Endothelial cell of umbilical vein (primary cell): Measurements from ENCODE around the gene IZUMO3. TPM values are rescaled to one million over a fixed set of nuclear protein-coding genes. Genes with fewer than 3 reads are reported as not detected.

Source experiments
- BruUV-seq: library from RNA; stranded (reverse); fragments of 400-500 nt; replicated peaks from 2 replicates; lab custom pipeline; 2021; lab: Mats Ljungman, UMichigan
- CTCF ChIA-PET: fragments of 300-600, 350-600 bp; sonication (Branson Sonifier 250); formaldehyde crosslinking; loops from one replicate; lab custom pipeline; 2021; ENCODE audit warnings: antibody characterized with exemption, inconsistent platforms; lab: Charles Lee
- POLR2A ChIA-PET: fragments of 300-600, 350-600 bp; sonication (Branson Sonifier 250); formaldehyde crosslinking; loops from one replicate; lab custom pipeline; 2021; ENCODE audit warnings: antibody characterized with exemption, inconsistent platforms; lab: Charles Lee
- DNase-seq: peaks from one replicate; pipeline ENCODE4 v3.0.0-alpha.2; 2011; ENCODE audit warnings: low read depth, low spot score
- FAIRE-seq: peaks from 2 replicates; lab custom pipeline; 2011; peaks lifted over from hg19 to GRCh38; lab: Jason Lieb, UNC
- H2AFZ ChIP-seq: 2 replicates; pipeline ENCODE4 v1.6.0; 2012; ENCODE audit warnings: low read depth, low read length, control low read depth, inconsistent platforms
- H3K27ac ChIP-seq: 2 replicates; pipeline ENCODE4 v1.5.1; 2011; ENCODE audit warnings: low read depth, mild to moderate bottlenecking, control low read depth, low read length, moderate library complexity; ENCODE audit not compliant: insufficient read depth
- H3K27me3 ChIP-seq, 2 experiments: 2 replicates each; pipeline versions ENCODE4 v1.6.0 to v1.6.1; 2011; ENCODE audit warnings: low read length in 2 of 2, mixed read lengths in 1 of 2; ENCODE audit not compliant: control insufficient read depth in 2 of 2, insufficient read depth in 2 of 2
- H3K36me3 ChIP-seq, 2 experiments: 2 replicates in 1 of 2; 3 replicates in 1 of 2; pipeline ENCODE4 v1.5.1; 2011; ENCODE audit warnings: low read length in 2 of 2, mild to moderate bottlenecking in 1 of 2, moderate library complexity in 1 of 2; ENCODE audit not compliant: control insufficient read depth in 2 of 2, insufficient read depth in 2 of 2; ENCODE audit errors: extremely low read depth in 1 of 2
- H3K4me1 ChIP-seq: 3 replicates; pipeline ENCODE4 v1.5.1; 2011; ENCODE audit warnings: mild to moderate bottlenecking, low read length; ENCODE audit not compliant: control insufficient read depth, insufficient read depth; ENCODE audit errors: extremely low read depth
- H3K4me2 ChIP-seq: 2 replicates; pipeline ENCODE4 v1.6.1; 2011; ENCODE audit warnings: low read length, control low read depth, mixed read lengths; ENCODE audit not compliant: insufficient read depth
- H3K4me3 ChIP-seq, 3 experiments: fragments of 200-600 bp in 1 of 3; sonication (generic), shearing (Covaris generic) in 1 of 3; replicated peaks in 1 of 3; 2 replicates each; pipeline ENCODE4 v1.5.1; 2011 to 2016; ENCODE audit warnings: control low read depth in 3 of 3, low read length in 3 of 3, mild to moderate bottlenecking in 2 of 3, inconsistent platforms in 1 of 3, low read depth in 1 of 3, moderate library complexity in 1 of 3; ENCODE audit not compliant: insufficient read depth in 1 of 3
- H3K79me2 ChIP-seq: 2 replicates; pipeline ENCODE4 v1.6.0; 2012; ENCODE audit warnings: low read length, inconsistent platforms; ENCODE audit not compliant: control insufficient read depth, insufficient read depth
- H3K9ac ChIP-seq: replicated peaks from 2 replicates; pipeline ENCODE3; 2011; ENCODE audit warnings: low read length, control low read depth; ENCODE audit not compliant: insufficient read depth; ENCODE audit errors: extremely low read depth
- H3K9me1 ChIP-seq: replicated peaks from 3 replicates; pipeline ENCODE4 v1.6.0; 2011; ENCODE audit warnings: mild to moderate bottlenecking, low read length; ENCODE audit not compliant: control insufficient read depth, insufficient read depth; ENCODE audit errors: extremely low read depth
- H3K9me3 ChIP-seq: replicated peaks from 2 replicates; pipeline ENCODE4 v1.5.1; 2012; ENCODE audit warnings: low read length, inconsistent platforms; ENCODE audit not compliant: control insufficient read depth, insufficient read depth
- H4K20me1 ChIP-seq: replicated peaks from 2 replicates; pipeline ENCODE3; 2011; ENCODE audit warnings: mild to moderate bottlenecking, low read length; ENCODE audit not compliant: control insufficient read depth, insufficient read depth; ENCODE audit errors: extremely low read depth
- CTCF ChIP-seq, 2 donors: IDR thresholded peaks; 1 replicate in 1 of 2; 2 replicates in 1 of 2; pipeline ENCODE4 v1.5.1; 2011; ENCODE audit warnings: low read length in 2 of 2, mild to moderate bottlenecking in 2 of 2, moderate library complexity in 2 of 2, control low read depth in 1 of 2, inconsistent platforms in 1 of 2, low read depth in 1 of 2; ENCODE audit not compliant: insufficient read depth in 1 of 2; ENCODE audit errors: extremely low read depth in 1 of 2
- EZH2 ChIP-seq: IDR thresholded peaks from 2 replicates; pipeline ENCODE4 v1.6.1; 2012; ENCODE audit warnings: borderline replicate concordance, low read depth, mild to moderate bottlenecking, moderate library complexity, low read length, inconsistent platforms; ENCODE audit not compliant: severe bottlenecking
- FOS ChIP-seq: IDR thresholded peaks from 2 replicates; pipeline ENCODE4 v1.6.1; 2011; ENCODE audit warnings: mild to moderate bottlenecking, low read length, moderate library complexity, borderline replicate concordance; ENCODE audit not compliant: insufficient read depth
- GATA2 ChIP-seq: IDR thresholded peaks from 2 replicates; pipeline ENCODE4 v1.7.0; 2011; ENCODE audit warnings: low read depth, mild to moderate bottlenecking, moderate library complexity, mixed read lengths, low read length; ENCODE audit not compliant: insufficient read length, insufficient read depth
- JUN ChIP-seq: IDR thresholded peaks from 2 replicates; pipeline ENCODE4 v1.6.1; 2011; ENCODE audit warnings: borderline replicate concordance, low read depth; ENCODE audit not compliant: insufficient read length, insufficient read depth
- MAX ChIP-seq: IDR thresholded peaks from 2 replicates; pipeline ENCODE4 v1.6.1; 2011; ENCODE audit not compliant: insufficient read depth, insufficient read length
- MYC ChIP-seq: IDR thresholded peaks from one replicate; pipeline ENCODE4 v1.6.1; 2011; ENCODE audit warnings: mild to moderate bottlenecking, low read depth, low read length
- POLR2A ChIP-seq: IDR thresholded peaks from 2 replicates; pipeline ENCODE4 v1.6.1; 2012; ENCODE audit warnings: low read depth, mild to moderate bottlenecking, control low read depth, low read length
- POLR2AphosphoS5 ChIP-seq: IDR thresholded peaks from 2 replicates; pipeline ENCODE4 v1.6.1; 2012; ENCODE audit warnings: low read depth, mild to moderate bottlenecking, control low read depth, low read length, moderate library complexity; ENCODE audit not compliant: insufficient read depth
- dilution Hi-C: fragments of 300-500 bp; cut with MboI; formaldehyde crosslinking; loops from one replicate; pipeline ENCODE4 v1.15.0; 2019; ENCODE audit warnings: low sequenced_read_pairs; ENCODE audit not compliant: extremely low pct_ligation_motif_present
- intact Hi-C: fragments of 100-400 bp; cut with micrococcal nuclease; formaldehyde crosslinking; loops from one replicate; pipeline ENCODE4 v1.10.0; 2022
- polyA plus RNA-seq, 4 experiments: library from polyadenylated mRNA; depleted of rRNA in 3 of 4; stranded (reverse) in 3 of 4; unstranded in 1 of 4; fragments of >200 nt; gene quantifications; 2 replicates each; pipeline versions ENCODE4 v1.2.1 to v1.2.3, GENCODE V29; 2011 to 2012; ENCODE audit warnings: missing spikeins in 1 of 4
- total RNA-seq: library from RNA; stranded (reverse); gene quantifications from 2 replicates; pipeline ENCODE4 v1.2.3, GENCODE V29; 2021

The IZUMO3 gene
- total and polyA plus RNA-seq, 2 donors (not counting 3 experiments of a cell fraction or from before 2014, with no cell fraction given): not detected

GRCh38 chr9:24500761-24501160 is 44.9 kb downstream of the IZUMO3 start:
- Histone ChIP-seq H3K79me2 (no peaks in the 10 kb centered on the region), H3K9me3 (no peaks in the 10 kb centered on the region), H3K36me3 (no peaks in the 10 kb centered on the region), H3K4me2 (no peak overlapping the region), H3K4me1 (no peaks in the 10 kb centered on the region), H2AFZ (no peak overlapping the region), H3K9me1 (no peaks in the 10 kb centered on the region), H3K4me3 (no peak overlapping the region), H3K27me3 (no peaks in the 10 kb centered on the region), H3K27ac (no peak overlapping the region), H3K9ac (no peak overlapping the region), H4K20me1 (no peaks in the 10 kb centered on the region)
- no peak for FAIRE-seq
- intact Hi-C loops: no loop called here
- no peak for DNase-seq
- CTCF ChIA-PET: no interaction called here
- dilution Hi-C loops: no loop called here
- TF ChIP-seq FOS: no peak
- no peak for TF ChIP-seq JUN
- no peak for TF ChIP-seq MYC
- TF ChIP-seq POLR2AphosphoS5: no peak
- no peak for TF ChIP-seq POLR2A
- TF ChIP-seq CTCF (IDR thresholded peaks at IDR 0.05; ENCODE audit: extremely low read depth in 1 of 2, insufficient read depth in 1 of 2, low read depth in 1 of 2, low read length in 2 of 2): no peak
- TF ChIP-seq MAX: no peak
- TF ChIP-seq EZH2: no peak
- TF ChIP-seq GATA2: no peak
- BruUV-seq: no TSS peak
- POLR2A ChIA-PET: no interaction called here
